Activated CD4-positive, alpha-beta T cell treated with anti-CD3 and anti-CD28 coated beads, Interleukin-2, amount 50 U/mL, for 24 hours (primary cell): ENCODE results near the gene WSCD1.

Experiments
- DNase-seq, 2 donors: peaks; one replicate each; pipeline ENCODE4 v3.0.0-alpha.2; 2020; ENCODE audit warnings: low read depth in 1 of 2, low spot score in 1 of 2

Gene WSCD1

GRCh38 chr17:6147042-6147441, 76.9 kb downstream of the WSCD1 start:
- no peak for DNase-seq

- no peak for DNase-seq
Measured at GRCh38 chr17:6153375-6153774, 83.2 kb downstream of the WSCD1 start.

- no peak for DNase-seq
Measured at GRCh38 chr17:6157716-6158115, 87.5 kb downstream of the WSCD1 start.

- DNase-seq, result no peak
Measured at GRCh38 chr17:6159541-6160231, 89.5 kb downstream of the WSCD1 start.

GRCh38 chr17:6160232-6160555, 90.0 kb downstream of the WSCD1 start:
- DNase-seq, result no peak

- no peak for DNase-seq
Measured at GRCh38 chr17:6160911-6161855, 91.0 kb downstream of the WSCD1 start.

GRCh38 chr17:6162216-6162615, 92.0 kb downstream of the WSCD1 start:
- DNase-seq, result no peak

- no peak for DNase-seq
Measured at GRCh38 chr17:6162892-6163291, 92.7 kb downstream of the WSCD1 start.

- DNase-seq, result no peak
Measured at GRCh38 chr17:6163612-6164333, 93.6 kb downstream of the WSCD1 start.

GRCh38 chr17:6164996-6165395, 94.8 kb downstream of the WSCD1 start:
- no peak for DNase-seq

GRCh38 chr17:6165806-6166205, 95.6 kb downstream of the WSCD1 start:
- no peak for DNase-seq

GRCh38 chr17:6166492-6167179, 96.5 kb downstream of the WSCD1 start:
- no peak for DNase-seq

GRCh38 chr17:6168296-6168695, 98.1 kb downstream of the WSCD1 start:
- DNase-seq, result no peak

- no peak for DNase-seq
Measured at GRCh38 chr17:6170349-6170748, 100.2 kb downstream of the WSCD1 start.

- no peak for DNase-seq
Measured at GRCh38 chr17:6172642-6173330, 102.6 kb downstream of the WSCD1 start.

GRCh38 chr17:6173653-6174052, 103.5 kb downstream of the WSCD1 start:
- DNase-seq, result no peak
